Posterior vena cava (tissue), 2 donors: Measurements from ENCODE around the gene OVCA2. TPM values are rescaled to one million over a fixed set of nuclear protein-coding genes. Genes with fewer than 3 reads are reported as not detected.

Experiments
- DNase-seq: peaks from one replicate; pipeline ENCODE4 v3.0.0-alpha.2; 2020; ENCODE audit warnings: low spot score
- intact Hi-C, 2 donors: fragments of 100-400 bp; cut with DNase I; formaldehyde crosslinking; loops; one replicate each; pipeline versions ENCODE4 v1.14.1 to v1.14.2; 2022 to 2023
- long read RNA-seq, 2 donors: library from polyadenylated mRNA; unstranded; transcript quantifications; one replicate each; pipeline ENCODE4 v2.0.0, GENCODE V29; 2020 to 2021
- total RNA-seq, 2 donors: library from RNA; stranded (reverse); fragmentation: NEBNext Ultra II Directional; extraction: Animal tissue kit (Norgen Biotek cat#: 25700); gene quantifications; one replicate each; pipeline ENCODE4 v1.2.1, GENCODE V29; 2021
- donor health status: DM: yes; HTN: yes; CAD: no.
- donor health status: DM: yes; HTN: yes; CAD: no.

Gene OVCA2
- 10 to 100 TPM; 17.4 to 21.2 TPM for total RNA-seq
- long read RNA-seq, donor 1, transcript OVCA2-201 (2 exons, 1,122 nt), result major isoform, 16 of 17 reads
- long read RNA-seq, donor 1, partial matches to known transcripts, result 0 of 17 reads
- long read RNA-seq, donor 1, other reads (novel, unspliced or antisense), result 1 of 17 reads
- long read RNA-seq, donor 2, transcript OVCA2-201 (2 exons, 1,122 nt), result major isoform, 106 of 106 reads
- long read RNA-seq, donor 2, partial matches to known transcripts, result 0 of 106 reads
- long read RNA-seq, donor 2, other reads (novel, unspliced or antisense), result 0 of 106 reads

DNA sequence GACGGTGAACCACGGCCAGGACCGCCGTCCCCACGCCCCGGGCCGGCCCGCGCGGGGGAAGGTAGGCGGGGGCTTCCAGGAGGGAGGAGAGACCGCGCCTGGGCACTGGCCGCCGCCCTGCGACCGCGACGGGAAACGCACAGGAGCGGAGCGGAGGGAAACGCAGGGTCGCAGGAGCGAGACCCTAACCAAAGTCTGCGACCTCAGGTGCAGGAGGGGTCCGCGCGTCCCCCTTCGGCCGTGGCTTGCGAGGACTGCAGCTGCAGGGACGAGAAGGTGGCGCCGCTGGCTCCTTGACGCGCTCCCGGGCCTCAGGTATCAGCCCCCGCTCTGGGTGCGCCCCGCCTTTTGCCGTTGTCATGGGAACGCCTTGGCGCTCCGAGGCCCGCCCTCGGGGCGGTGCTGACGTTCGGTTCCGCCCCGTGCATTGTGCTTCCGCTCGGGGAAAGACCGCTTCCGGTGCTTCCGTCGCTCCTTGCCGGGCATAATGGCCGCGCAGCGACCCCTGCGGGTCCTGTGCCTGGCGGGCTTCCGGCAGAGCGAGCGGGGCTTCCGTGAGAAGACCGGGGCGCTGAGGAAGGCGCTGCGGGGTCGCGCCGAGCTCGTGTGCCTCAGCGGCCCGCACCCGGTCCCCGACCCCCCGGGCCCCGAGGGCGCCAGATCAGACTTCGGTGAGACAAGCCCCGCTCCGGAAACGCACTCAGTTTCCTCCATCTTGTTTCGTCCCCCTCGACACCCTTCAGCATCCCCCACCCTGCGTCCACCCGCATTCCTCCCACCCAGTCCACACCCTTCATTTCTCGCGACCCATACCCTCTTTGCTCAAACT lies at the start of gene OVCA2:
TSS of gene OVCA2 (plus strand) at position 462 of the 829 bp plus-strand sequence. CDS start at position 488, 26 bp downstream.
- intact Hi-C loops, result no loop called here
- DNase-seq, result peak; percentile 98

DNA sequence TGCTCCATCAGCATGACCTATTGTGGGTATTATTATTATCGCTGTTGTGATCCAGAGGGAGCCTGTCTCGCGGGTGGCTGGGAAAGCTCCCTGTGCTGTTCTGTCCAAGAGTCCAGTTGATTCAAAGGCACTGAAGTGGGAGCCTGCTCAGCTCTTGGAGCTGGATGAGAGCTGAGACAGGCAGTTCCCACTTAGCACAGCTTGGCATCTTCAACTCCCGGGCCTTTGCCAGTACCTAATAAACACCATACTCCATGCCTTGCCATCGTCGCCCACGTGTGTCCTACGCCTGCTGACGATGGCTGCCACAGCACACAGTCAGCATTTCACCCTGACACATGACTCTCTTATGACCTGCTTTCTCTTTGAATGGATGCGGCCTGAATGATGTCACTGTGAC lies 49.3 kb upstream of the OVCA2 start:
- intact Hi-C loops, result no loop called here
- no peak for DNase-seq

DNA sequence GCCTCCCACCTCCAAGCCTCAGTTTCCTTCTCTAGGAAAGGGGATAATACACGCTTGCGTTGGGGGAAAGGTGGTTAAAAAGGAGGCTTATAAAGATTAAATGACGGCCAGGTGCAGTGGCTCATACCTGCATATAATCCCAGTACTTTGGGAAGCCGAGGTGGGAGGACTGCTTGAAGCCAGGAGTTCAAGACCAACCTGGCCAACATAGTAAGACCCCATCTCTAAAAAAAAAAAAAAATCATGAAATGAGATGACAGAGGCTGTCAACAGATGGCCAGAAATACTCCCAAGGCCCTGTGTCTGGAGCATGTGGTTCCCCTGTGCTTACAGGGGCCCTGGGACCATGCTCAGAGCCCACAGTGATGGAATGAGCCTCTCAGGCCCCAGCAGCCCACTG lies 47.1 kb upstream of the OVCA2 start:
- no peak for DNase-seq
- intact Hi-C loops, result no loop called here

DNA sequence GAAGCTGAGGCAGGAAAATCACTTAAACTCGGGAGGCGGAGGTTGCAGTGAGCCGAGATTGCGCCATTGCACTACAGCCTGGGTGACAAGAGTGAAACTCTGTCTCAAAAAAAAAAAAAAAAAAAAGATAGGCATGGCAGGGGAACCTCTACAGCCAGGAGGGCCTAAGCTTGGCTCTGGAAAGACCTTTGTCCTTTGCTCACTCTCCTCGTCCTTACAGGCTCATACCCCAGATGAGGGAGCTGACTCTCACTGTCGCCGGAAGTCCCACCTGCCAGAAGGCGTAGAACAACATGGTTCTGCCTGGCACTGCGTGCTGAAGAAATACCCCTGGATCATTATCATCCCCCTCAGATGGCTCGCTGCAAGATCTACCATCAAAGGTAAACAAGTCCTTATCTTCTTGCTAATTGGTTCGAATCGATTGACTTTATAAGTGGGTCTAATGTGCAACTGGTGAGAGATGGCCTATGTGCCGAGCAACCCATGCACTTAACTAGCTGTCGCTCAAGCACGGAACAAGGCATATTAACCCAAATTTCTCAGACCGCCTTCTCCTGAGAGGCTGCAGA lies 46.4 kb upstream of the OVCA2 start:
- intact Hi-C loops, result no loop called here

DNA sequence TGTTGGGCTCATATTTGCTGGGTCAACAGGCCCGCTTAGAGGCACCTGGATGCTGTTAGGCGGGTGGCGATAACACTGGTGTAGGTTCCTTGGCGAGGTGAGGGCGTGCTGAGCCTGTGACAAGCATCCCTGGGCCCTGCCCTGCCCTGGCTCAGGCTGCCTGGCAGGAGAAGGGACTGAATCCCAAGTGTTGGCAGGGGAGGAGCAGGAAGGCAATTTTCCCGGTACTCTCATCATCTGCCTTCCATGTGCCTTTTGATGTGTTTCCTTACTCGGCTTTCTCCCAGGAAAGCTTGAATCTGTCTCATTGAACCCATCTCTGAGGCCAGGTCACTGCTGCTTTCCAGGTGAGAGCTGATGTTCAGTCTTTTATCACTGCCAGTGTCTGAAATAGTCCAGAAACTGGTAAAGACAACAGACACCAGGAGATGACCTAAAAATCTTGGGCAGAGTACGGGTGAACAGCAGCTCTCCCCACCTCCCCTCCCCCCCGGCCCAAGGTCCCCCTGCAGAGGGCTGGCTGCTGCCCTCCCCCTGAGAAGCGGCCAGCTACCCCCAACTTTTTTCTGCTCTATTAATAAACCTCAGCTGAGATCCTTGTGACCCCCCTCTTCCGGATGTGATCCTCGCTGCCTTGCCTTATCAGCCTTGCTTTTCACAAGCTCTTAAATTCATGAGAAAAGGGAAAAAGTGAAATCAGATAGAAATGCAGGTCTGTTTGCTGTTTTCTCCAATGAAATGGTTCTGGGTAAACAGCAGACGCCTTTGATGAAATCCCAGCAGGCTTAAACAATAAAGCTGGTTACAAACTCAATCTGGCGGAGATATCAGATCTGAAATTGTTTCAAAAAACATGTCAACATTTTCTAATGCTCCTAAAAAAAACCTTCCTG lies 45.7 kb upstream of the OVCA2 start:
- intact Hi-C loops, result no loop called here

More for the DNA sequence above, 46.4 kb upstream of the OVCA2 start:
- no peak for DNase-seq

DNA sequence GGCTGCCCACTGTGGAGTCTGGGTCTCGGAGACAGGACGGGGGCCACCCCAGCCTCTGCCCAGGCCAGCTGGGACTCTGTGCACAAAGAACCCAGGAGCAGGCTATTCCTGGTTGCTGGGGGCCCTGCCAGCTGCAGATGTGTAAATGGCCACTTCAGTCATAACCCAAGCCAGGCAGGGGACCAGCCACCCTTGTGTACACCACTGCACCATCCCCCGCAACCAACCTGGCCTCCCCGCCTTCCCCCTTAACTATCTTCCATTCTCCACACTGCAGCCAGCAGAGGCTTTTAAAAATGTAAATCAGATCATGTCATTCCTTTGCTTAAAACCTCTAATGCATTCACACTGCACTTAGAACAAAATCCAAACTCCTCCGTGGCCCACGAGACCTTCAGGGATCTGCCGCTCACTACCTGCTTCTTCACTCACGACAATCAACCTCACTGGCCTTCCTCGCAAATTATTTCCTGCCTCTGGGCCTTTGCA lies 45.0 kb upstream of the OVCA2 start:
- no peak for DNase-seq
- intact Hi-C loops, result no loop called here

More for the DNA sequence above, 45.7 kb upstream of the OVCA2 start:
- no peak for DNase-seq

DNA sequence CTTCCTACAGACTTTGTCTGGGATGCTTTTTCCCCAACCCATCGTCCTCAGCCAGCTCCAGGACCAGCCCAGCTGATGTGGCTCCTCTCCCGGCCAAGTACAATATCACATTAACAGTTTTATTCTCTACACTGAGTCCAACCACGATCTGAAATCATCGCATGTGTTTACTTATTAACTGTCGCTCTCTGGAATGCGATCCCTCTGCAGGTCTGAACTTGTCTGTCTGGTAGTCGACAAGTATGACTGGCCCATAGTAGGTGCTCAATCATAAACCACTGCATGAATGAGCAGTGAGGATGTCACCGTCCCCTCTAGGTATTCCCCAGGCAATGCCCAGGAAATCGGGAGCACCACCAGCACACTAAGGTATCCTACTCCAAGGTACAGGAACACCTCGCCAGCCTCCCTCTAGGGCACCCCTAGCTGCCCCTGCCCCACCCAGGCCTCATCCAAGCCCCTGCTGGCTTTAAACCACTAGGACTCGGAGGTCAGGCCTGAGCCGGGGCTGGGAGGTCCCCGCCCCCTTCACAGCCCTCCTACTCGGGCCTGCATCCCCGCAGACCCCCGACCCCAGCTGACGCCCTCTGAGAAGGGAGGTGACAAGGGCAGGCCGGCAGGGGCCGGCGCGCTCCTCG lies 44.4 kb upstream of the OVCA2 start:
- no peak for DNase-seq
- intact Hi-C loops, result no loop called here

DNA sequence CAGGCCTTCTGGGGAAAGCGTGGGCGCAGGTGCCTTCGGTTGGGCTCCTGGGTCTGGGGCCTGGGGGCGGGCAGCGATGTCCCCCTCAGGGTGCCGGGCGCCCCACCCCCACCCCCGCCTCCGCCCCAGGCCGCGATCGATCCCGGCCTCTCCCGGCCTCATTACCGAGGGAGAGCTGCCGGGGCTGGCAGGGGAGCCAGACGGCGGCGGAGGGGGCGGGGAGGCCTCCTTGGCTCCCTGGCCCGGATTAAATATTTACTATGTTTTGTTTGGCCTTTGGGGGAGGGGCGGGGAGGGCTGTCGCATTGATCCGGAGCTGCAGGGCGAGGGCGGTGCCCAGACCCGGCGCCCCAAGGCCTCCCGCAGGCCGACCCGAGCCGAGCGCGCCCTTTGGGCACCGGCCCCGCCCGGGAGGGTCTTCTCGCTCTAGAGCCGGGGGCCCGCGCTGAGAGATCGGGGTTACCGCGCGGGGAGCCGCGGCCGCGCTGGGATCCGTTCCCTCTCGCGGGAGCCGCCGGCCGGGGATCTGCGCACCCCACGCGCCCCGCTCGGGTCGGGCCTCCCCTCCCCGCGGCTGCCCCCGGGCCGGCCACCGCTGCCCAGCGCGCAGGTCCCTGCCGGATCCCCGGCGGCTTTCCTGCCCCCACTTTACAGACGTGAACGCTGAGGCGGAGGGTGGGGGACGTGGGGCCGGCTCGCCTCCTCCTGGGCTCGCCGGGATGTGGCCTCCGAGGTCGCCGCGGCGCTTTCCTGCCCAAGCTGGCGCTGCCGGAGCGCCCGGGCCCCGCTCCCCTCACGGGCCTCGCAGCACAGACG lies 43.7 kb upstream of the OVCA2 start:
- intact Hi-C loops, result no loop called here
- DNase-seq, result no peak

DNA sequence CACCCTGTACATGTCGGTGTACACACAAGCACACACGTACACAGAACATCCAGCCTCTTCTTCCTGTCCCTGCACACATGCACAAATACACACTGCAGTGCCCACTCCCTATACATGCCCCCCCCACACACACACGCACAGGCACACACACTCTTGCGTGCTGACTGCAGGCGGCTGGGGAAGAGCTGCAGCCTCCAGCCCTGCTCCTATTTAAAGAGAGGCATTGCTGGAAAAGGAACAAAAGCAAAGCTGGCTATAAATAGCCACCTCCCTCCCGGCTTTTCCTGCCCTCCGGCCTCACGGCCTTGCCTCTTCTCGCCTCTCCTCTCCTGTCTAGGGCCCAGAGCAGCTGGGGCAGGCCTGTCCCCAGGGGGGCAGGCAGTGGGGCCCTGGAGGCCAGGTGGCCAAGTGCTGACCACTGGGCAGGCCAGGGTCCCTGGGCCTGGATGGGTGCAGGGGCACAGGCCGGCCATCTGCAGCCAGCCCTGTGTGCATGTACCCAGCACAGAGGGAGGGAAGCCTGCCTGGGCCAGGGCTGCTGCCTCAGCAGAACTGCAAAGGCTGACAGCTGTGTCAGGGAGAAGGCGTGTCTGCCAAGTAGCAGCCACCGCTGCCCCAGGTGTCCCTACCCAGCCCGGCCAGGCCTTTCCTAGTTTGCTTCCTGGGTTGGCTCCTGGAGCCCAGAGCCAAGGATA lies 42.1 kb upstream of the OVCA2 start:
- no peak for DNase-seq
- intact Hi-C loops, result no loop called here

DNA sequence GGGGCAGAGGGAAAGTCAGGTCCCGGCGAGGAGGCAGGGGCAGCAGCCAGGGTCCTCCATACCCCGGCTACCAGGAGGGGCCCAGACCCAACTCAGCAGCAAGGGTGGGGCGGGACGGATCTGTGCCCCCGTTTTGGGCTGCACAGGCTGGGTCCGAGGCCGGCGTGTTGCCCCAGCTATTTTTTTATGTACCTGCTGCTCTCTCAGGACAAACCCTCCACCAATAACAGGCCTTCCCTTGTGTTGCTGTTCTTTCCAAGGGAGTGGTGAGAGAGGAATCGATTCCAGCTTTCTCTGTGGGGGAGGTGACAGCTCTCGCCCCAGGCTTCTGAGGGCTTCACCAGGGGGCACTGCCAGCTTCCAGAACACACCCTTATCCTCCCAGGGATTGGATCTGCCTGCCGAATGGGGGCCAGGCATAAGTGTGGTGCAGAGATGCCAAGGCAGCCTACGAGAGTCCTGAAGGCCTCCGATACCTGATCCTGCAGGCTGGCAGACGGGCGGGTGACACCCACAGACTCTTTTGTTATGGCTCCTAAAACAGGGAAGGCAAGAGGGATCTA lies 39.0 kb upstream of the OVCA2 start:
- no peak for DNase-seq
- intact Hi-C loops, result no loop called here

DNA sequence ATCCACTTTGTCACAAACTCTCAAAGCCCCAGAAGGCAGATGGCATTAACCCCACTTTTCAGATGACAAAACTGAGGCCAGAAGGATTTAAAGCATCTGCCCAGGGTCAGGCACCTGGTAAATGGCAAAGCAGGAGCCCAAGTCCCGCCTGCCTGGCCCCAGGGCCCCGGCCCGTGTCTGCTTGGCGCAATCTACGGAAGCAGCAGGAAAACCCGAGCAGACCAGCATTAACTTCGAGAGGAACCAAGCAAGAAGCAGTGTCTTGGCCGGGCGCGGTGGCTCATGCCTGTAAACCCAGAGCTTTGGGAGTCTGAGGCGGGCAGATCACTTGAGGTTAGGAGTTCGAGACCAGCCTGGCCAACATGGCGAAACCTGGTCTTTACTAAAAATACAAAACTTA lies 38.3 kb upstream of the OVCA2 start:
- no peak for DNase-seq
- intact Hi-C loops, result no loop called here

DNA sequence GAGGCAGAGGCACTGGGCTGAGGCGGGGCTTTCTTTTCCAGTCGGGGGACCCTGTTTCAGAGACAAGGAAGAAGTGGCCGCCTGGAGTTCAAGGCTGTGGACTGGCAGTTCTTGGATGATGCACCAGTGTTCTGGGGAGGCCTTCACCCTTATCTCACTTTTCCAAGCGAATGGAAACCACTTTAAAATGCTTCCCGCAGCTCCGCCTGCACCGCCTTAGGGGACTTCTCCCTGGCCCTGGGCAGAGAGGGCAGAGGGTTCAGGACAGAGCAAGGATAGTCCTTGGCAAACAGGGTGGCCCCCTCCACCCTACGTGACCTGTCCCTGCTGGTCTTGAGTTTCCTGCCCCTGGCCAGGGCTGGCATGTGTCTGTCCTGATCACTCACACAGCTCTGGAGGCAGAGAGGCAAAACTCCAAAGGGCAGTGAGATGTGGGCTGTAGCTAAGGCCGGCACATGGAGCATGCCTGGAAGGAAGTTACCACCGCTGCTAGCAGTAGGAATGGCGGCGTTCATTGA lies 37.3 kb upstream of the OVCA2 start:
- intact Hi-C loops, result no loop called here

DNA sequence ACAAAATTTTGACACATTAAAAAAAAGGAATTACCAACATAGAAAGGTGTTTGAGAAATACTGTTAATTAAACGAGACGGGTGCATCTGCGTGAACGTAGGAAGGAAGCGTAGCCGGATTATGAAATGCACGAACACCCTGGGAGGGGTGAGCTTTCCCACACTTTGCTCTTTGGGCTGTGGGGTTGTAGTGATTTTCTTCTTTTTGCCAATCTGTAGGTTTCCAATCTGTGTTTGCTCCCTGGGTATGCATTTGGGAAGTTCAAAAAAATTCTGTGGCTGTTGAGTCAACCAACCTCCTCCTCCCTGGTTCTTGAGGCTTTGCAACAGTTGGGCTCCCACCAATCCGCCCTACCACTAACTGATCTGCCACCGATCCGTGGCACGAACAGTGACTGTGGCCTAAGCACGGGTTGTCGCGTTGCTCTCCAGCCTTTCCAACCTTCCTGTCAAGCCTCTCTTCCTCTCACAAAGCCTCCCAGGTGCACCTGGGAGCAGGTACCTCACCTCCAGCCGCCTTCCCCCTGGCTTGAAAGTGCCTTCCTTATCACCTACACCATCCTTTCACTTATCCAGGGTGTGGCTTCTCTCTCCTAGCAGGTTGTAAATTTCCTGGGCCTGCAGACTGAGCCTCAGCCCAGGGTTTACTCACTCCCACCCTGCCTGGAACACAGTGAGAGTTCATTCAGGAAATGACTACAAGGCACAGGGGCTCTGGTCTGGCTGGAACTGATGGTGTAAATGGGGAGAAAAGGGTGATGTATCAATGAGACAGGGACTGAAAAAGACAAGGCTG lies 33.3 kb upstream of the OVCA2 start:
- intact Hi-C loops, result no loop called here

More for the DNA sequence above, 37.3 kb upstream of the OVCA2 start:
- DNase-seq, result no peak

DNA sequence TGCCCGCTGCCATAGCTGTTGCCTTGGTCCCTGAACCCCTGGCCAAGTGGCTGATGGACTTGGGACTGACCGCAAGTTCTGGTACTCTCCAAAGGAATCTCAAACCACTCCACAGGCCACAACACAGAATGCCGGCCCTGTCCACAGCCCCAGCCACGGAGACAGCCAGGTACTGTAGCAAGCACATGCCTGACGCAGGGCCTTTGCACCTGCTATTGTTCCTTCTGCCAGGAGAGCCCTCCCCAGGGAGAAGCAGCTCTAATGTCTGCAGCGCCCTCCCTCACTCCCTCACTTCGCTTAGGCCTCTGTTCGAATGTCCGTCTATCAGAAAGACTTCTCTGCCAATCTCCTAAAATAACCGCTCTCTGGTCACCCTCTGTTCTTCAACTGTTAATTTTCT lies 32.1 kb upstream of the OVCA2 start:
- intact Hi-C loops, result no loop called here
- no peak for DNase-seq

More for the DNA sequence above, 33.3 kb upstream of the OVCA2 start:
- no peak for DNase-seq

DNA sequence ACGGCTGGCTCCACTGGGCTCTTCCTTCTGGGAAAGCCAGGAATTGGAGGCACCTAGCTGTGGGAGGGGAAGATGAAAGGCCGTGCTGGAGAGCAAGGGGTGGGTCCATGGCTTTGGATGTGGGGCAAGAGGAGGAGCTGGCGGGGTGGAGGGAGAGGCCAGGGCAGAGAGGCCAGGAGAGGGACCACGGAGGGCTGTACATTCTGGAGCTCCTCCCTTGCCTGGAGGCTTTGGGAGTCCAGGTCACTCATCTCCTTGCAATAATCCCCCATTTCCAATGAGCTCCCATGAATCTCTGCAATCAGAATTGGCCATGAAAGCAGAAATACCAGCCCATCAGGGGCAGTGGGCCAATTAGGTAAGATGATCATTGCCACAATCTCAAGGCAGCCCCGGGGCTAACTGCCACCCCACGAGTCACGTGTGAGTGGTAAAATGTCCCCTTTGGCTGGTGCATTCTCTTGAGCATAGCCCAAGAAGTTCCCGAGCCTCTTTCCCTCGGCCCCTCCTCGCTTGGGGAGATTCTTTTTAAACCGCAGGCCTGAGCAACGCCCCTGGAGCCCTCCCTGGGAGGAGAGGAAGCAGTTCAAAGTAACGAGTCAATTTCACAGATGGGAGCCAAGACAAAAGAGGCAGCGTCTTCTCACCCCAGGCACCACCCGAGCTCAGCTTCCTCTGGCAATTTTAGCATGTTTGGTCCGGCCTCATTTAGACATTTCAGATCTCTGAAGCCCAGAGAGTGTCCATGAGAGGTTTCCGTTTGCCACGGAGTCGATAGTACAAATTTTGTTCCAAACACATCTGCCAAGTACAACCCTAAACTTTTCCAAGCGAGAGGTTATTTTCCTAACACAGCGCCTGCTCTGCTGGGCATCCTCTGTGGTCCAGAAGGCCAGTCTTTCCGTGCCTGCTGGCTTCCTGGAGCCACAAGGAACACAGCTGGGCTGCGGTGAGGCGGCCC lies 30.1 kb upstream of the OVCA2 start:
- no peak for DNase-seq
- intact Hi-C loops, result no loop called here
